Effector CD8-positive, alpha-beta T cell (primary cell): ENCODE measurements around the gene ECPAS.
"Not testable (repeated sequence)": the region's sequence is repeated elsewhere in the genome, so short reads cannot be mapped to it uniquely, and the experiment has no call there.

Experiments used
- DNase-seq: peaks from one replicate; lab custom pipeline; 2025; lab: John Stamatoyannopoulos, UW

Gene ECPAS

GRCh38 chr9:111423389-111423788 lies 60.8 kb downstream of the ECPAS start:
- DNase-seq, result no peak

GRCh38 chr9:111414406-111414805 lies 69.8 kb downstream of the ECPAS start:
- DNase-seq, result no peak

- no peak for DNase-seq
These were observed 70.2 kb downstream of the ECPAS start for GRCh38 chr9:111413996-111414395.

GRCh38 chr9:111412280-111412679 lies 71.9 kb downstream of the ECPAS start:
- DNase-seq, result no peak

- no peak for DNase-seq
These were observed 72.9 kb downstream of the ECPAS start for GRCh38 chr9:111411266-111411665.

- DNase-seq, result no peak
These were observed 76.4 kb downstream of the ECPAS start for GRCh38 chr9:111407813-111408212.

- DNase-seq, result no peak
These were observed 78.5 kb downstream of the ECPAS start for GRCh38 chr9:111405701-111406100.

- not testable (repeated sequence) for DNase-seq
These were observed 82.7 kb downstream of the ECPAS start for GRCh38 chr9:111401486-111401885.

GRCh38 chr9:111400564-111400898 lies 83.7 kb downstream of the ECPAS start:
- no peak for DNase-seq

- DNase-seq, result no peak
These were observed 84.2 kb downstream of the ECPAS start for GRCh38 chr9:111399772-111400563.

- no peak for DNase-seq
These were observed 84.9 kb downstream of the ECPAS start for GRCh38 chr9:111399211-111399739.

GRCh38 chr9:111393971-111394370 lies 90.2 kb downstream of the ECPAS start:
- DNase-seq, result no peak

- no peak for DNase-seq
These were observed 94.8 kb downstream of the ECPAS start for GRCh38 chr9:111389406-111389805.

GRCh38 chr9:111386386-111386785 lies 97.8 kb downstream of the ECPAS start:
- no peak for DNase-seq

GRCh38 chr9:111381006-111381405 lies 103.2 kb downstream of the ECPAS start:
- no peak for DNase-seq

GRCh38 chr9:111375817-111376564 lies 108.2 kb downstream of the ECPAS start:
- DNase-seq, result no peak

- no peak for DNase-seq
These were observed 109.1 kb downstream of the ECPAS start for GRCh38 chr9:111375062-111375461.

- no peak for DNase-seq
These were observed 111.9 kb downstream of the ECPAS start for GRCh38 chr9:111372297-111372696.

- no peak for DNase-seq
These were observed 117.2 kb downstream of the ECPAS start for GRCh38 chr9:111366978-111367377.

- no peak for DNase-seq
These were observed 121.7 kb downstream of the ECPAS start for GRCh38 chr9:111362526-111362925.

- no peak for DNase-seq
These were observed 123.3 kb downstream of the ECPAS start for GRCh38 chr9:111360881-111361280.

- no peak for DNase-seq
These were observed 127.5 kb downstream of the ECPAS start for GRCh38 chr9:111356481-111357244.
